C4-2B (cell line): ENCODE results near the gene SORL1.

ENCODE experiments used
- H3K27ac ChIP-seq: fragments of 450-650 bp; 2 replicates; pipeline ENCODE4 v1.5.1; 2017
- ZFX ChIP-seq: fragments of 450-650 bp; IDR thresholded peaks from 2 replicates; pipeline ENCODE4 v1.6.1; 2017
- TF ChIP-seq, protein P1 (sequence below): fragments of 450-650 bp; conservative IDR thresholded peaks from 2 replicates; pipeline ENCODE4 v1.5.1; 2017; ENCODE audit warnings: mild to moderate bottlenecking

Gene SORL1

GRCh38 chr11:121463689-121464335, 11.7 kb downstream of the SORL1 start:
- TF ChIP-seq, protein P1, sequence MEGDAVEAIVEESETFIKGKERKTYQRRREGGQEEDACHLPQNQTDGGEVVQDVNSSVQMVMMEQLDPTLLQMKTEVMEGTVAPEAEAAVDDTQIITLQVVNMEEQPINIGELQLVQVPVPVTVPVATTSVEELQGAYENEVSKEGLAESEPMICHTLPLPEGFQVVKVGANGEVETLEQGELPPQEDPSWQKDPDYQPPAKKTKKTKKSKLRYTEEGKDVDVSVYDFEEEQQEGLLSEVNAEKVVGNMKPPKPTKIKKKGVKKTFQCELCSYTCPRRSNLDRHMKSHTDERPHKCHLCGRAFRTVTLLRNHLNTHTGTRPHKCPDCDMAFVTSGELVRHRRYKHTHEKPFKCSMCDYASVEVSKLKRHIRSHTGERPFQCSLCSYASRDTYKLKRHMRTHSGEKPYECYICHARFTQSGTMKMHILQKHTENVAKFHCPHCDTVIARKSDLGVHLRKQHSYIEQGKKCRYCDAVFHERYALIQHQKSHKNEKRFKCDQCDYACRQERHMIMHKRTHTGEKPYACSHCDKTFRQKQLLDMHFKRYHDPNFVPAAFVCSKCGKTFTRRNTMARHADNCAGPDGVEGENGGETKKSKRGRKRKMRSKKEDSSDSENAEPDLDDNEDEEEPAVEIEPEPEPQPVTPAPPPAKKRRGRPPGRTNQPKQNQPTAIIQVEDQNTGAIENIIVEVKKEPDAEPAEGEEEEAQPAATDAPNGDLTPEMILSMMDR = no peak
- TF ChIP-seq ZFX = no peak
- H3K27ac ChIP-seq = no peak overlapping the region

- TF ChIP-seq, protein P1 = no peak
- no peak for TF ChIP-seq ZFX
- H3K27ac ChIP-seq = no peak overlapping the region
These were observed 12.3 kb downstream of the SORL1 start for GRCh38 chr11:121464352-121464946.

GRCh38 chr11:121465709-121466062, 13.6 kb downstream of the SORL1 start:
- TF ChIP-seq ZFX = no peak
- TF ChIP-seq, protein P1 = no peak
- H3K27ac ChIP-seq = peak overlapping the region; percentile 52

DNA sequence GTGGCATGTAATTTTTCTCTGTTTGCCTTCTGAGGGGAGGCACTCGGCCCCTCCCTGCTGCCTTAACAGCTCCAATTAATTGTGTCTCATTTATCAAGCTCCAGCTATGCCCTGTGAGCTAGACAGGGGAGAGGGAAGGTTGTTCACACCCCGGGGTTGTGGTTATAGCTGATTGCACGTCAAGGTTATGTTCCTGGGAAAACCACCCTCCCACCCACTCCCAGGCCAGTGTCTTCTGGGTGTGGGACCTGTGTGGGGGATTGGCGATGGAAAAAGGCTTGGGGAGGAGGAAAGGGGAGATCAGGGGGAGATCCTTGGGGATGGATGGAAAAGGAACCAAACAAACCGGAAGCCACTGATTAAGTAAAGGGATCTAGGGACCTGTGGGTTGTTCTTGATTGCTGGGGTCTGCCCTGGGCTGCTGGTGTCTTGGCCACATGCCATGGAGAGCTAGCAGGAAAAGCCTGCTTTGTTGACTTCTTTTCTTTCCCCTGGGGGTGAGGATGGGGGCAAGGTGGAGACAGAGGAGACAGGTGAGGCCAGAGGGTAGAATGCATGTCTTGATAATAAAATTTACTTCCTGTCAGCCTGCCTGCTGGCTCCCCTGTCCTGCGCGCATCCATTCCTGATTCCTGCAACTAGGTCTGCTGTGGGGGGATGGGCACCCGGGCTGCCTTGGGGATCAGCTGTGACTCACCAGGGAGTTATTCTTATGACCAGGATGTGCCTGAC, 14.1 kb downstream of the SORL1 start:
- H3K27ac ChIP-seq = peak overlapping the region; percentile 52
- no peak for TF ChIP-seq ZFX
- TF ChIP-seq, protein P1 = no peak

DNA sequence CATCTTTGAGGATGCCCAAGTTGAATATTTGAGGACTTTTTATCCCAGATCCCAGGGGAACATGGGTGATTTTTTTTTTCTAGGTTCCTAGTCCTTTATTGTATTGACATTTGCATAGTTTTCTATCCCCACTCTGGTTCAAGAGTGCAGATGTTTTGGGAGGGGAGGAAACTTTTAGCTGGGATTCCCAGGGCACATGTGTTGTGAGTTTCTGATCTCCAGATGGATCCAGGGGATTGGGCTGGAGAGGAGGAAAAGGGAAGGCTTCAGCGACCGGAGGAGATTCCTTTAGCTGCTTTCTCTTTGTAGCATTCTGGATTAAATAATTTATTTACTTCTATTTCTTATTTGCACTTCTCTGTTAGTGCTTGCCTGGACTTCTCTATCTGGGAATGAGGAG, 15.4 kb downstream of the SORL1 start:
- H3K27ac ChIP-seq = peak overlapping the region; percentile 52; the same call in 1 of the 2 replicates
- TF ChIP-seq ZFX = no peak
- TF ChIP-seq, protein P1 = no peak

- TF ChIP-seq ZFX = no peak
- TF ChIP-seq, protein P1 = no peak
- no peak overlapping the region for H3K27ac ChIP-seq
These were observed 15.9 kb downstream of the SORL1 start for GRCh38 chr11:121467965-121468364.

- no peak overlapping the region for H3K27ac ChIP-seq
- no peak for TF ChIP-seq ZFX
- TF ChIP-seq, protein P1 = no peak
These were observed 17.8 kb downstream of the SORL1 start for GRCh38 chr11:121469910-121470309.
